NCI-H1092 (cell line): ENCODE results near the gene SCAPER.
"Not testable (repeated sequence)": the region's sequence is repeated elsewhere in the genome, so short reads cannot be mapped to it uniquely, and the experiment has no call there.

Experiments used
- DNase-seq: peaks from one replicate; lab custom pipeline; 2025; lab: John Stamatoyannopoulos, UW

SCAPER gene

DNA sequence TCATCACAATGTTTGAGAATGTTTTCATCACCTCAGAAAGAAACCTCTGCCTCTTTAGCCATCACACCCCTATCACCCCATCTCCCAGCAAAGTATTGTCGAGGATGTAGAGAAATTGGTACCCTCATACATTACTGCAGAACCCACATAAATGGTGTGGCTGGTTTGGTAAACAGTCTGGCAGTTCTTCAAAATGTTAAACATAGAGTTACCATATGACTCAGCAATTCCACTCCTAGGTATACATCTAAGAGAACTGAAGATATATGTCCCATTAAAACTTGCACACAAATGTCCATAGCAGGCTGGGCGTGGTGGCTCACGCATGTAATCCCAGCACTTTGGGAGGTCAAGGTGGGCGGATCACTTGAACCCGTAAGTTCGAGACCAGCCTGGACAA, 585.1 kb downstream of the SCAPER start:
- no peak for DNase-seq

DNA sequence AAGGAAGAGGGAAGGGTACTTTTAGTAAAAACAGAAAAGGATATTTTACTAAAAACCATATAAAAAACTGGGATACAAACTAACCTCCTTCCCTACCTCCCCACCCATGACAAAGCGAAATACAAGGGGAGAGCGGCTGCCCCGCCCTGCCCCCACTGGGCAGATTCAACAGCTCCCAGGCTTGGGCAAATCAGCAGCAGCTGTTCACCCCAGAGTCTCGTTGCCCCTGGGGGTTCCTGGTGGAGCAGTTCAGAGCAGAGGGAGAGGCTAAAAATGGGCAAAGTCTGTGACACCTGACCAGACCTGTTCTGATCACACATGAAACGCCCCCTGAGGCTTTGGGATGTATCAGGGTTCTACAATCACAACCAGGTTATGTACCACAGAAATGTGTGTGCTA, 591.4 kb downstream of the SCAPER start:
- no peak for DNase-seq

- not testable (repeated sequence) for DNase-seq
Observed at GRCh38 chr15:76313175-76313567, 592.0 kb downstream of the SCAPER start.

- DNase-seq = no peak
Observed at GRCh38 chr15:76312540-76313174, 592.5 kb downstream of the SCAPER start.

GRCh38 chr15:76311100-76311953, 593.8 kb downstream of the SCAPER start, which contains the start of gene ETFA:
TSS of gene ETFA (minus strand) at chr15:76311469. CDS start at chr15:76311388, 81 bp downstream.
- peak; percentile 92 for DNase-seq

DNA sequence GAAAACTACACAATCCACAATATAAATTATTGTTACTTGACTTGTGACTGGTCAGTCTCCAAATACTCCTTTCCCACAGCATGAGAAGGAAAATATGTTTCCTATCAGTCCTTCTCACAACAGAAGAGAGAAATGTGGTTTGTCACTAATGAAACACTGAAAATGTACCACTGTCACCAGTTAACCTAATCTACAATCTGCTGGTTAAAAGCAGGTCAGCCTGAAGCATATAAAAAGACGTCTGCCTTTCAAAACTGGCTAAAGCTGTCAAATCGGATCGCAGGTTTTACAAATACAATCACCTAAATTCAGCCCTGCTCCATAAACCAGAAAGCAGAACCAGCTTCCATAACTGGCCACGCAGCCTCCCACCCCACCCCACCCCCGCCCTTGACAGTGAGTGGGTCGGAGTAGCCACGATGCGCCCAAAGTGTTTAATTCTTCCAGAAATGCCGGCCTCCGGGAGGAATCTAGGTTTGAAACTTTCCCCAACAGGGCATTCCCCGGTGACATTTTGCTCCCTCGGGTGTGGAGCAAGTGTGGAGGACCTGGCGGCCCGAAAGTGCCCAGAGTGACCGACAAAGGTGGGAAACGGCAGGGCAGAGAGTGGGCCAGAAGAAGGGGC, 594.6 kb downstream of the SCAPER start:
- DNase-seq = no peak

DNA sequence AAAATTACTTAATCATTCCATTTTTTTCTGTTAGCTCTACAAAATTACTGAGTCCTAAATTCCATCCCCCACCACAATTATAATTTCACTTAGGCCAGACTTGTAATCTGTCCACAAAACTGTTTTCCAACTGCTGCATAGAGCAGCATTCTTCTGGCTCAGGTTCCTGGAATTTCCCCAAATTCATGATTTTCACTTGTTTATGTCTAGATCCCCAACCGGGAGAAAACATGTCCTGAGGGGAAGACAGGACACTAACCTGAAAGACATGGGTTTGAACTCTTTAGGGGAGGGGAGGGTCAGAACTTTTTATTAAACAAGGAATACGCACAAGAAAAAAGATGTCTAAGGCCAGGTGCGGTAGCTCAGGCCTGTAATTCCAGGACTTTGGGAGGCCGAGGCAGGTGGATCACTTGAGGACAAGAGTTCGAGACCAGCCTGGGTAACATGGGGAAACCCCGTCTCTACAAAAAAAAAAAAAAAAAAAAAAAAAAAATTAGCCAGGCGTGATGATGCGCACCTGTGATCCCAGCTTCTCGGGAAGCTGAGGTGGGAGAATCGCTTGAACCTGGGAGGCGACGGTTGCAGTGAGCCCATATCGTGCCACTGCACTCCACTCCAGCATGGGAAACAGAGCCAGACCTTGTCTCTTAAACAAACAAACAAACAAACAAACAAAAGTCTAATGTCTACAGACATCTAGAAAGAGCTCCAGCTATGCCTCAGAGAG, 595.4 kb downstream of the SCAPER start:
- no peak for DNase-seq

DNA sequence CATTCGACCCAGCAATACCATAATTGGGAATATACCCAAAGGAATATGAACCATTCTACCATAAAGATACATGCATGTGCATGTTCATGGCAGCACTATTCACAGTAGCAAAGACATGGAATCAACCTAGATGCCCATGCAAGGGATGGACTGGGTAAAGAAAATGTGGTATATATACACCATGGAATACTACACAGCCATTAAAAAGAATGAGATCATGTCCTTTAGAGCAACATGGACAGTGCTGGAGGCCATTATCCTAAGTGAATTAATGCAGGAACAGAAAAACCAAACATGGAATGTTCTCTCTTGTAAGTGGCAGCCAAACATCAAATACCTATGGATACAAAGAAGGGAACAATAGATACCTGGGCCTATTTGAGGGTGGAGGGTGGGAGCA, 601.2 kb downstream of the SCAPER start:
- DNase-seq = no peak

- DNase-seq = no peak
Observed at GRCh38 chr15:76299786-76300185, 605.4 kb downstream of the SCAPER start.

- no peak for DNase-seq
Observed at GRCh38 chr15:76298986-76299385, 606.2 kb downstream of the SCAPER start.

DNA sequence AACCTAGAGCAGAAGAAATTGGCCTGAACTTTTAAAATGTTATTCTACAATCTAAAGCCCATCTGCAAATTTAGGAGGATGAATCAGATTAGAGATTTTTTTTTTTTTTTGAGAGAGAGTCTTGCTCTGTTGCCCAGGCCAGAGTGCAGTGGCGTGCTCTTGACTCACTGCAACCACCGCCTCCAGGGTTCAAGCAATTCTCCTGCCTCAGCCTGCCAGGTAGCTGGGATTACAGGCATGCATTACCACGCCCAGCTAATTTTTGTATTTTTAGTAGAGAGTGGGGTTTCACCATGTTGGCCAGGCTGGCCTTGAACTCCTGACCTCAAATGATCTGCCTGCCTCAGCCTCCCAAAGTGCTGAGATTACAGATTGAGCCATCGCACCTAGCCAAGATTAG, 607.2 kb downstream of the SCAPER start:
- not testable (repeated sequence) for DNase-seq
